Ascending aorta (tissue), 2 donors: Measurements from ENCODE around the gene LRRC10B. TPM values are rescaled to one million over a fixed set of nuclear protein-coding genes. Genes with fewer than 3 reads are reported as not detected.
A peak's percentile ranks its signal among the peaks of the same experiment; 100 is the strongest.

Experiments used
- DNase-seq, 2 donors: peaks; one replicate each; pipeline ENCODE4 v3.0.0-alpha.2; 2019; ENCODE audit warnings: low spot score in 2 of 2
- H3K27ac ChIP-seq, 2 donors: fragments of 200-600 bp; sonication (generic); one replicate each; pipeline ENCODE4 v1.5.1; 2016 to 2017; ENCODE audit warnings: mild to moderate bottlenecking in 1 of 2
- H3K27me3 ChIP-seq: fragments of 200-600 bp; sonication (generic); one replicate; pipeline ENCODE4 v1.5.1; 2017
- H3K36me3 ChIP-seq, 2 donors: fragments of 200-600 bp; sonication (generic); one replicate each; pipeline ENCODE4 v1.5.1; 2016
- H3K4me1 ChIP-seq, 2 donors: fragments of 200-600 bp; sonication (generic); one replicate each; pipeline ENCODE4 v1.5.1; 2016 to 2017; ENCODE audit warnings: mild to moderate bottlenecking in 1 of 2
- H3K4me3 ChIP-seq, 2 donors: fragments of 200-600 bp; sonication (generic); one replicate each; pipeline ENCODE4 v1.5.1; 2016 to 2017; ENCODE audit warnings: mild to moderate bottlenecking in 1 of 2
- H3K9me3 ChIP-seq, 2 donors: fragments of 200-600 bp; sonication (generic); one replicate each; pipeline ENCODE4 v1.5.1; 2016
- intact Hi-C: fragments of 100-400 bp; cut with DNase I; formaldehyde crosslinking; loops from one replicate; pipeline ENCODE4 v1.15.1; 2023
- total RNA-seq: library from RNA; depleted of rRNA; stranded (reverse); fragments of >200 nt; gene quantifications from one replicate; pipeline ENCODE4 v1.1.0, GENCODE V29; 2016
- TF ChIP-seq, protein P1 (sequence below), 3 experiments: fragments of 200-600 bp in 2 of 3; fragments of 450-650 bp in 1 of 3; sonication (generic) in 2 of 3; IDR thresholded peaks; one replicate each; pipeline ENCODE4 v1.5.1; 2016 to 2019; ENCODE audit warnings: antibody characterized with exemption in 3 of 3, mild to moderate bottlenecking in 1 of 3, moderate library complexity in 1 of 3

LRRC10B gene
- total RNA-seq, 1 donor from 2014 or later: 0.85 TPM

GRCh38 chr11:61531044-61531443 is 22.5 kb downstream of the LRRC10B start:
- Histone ChIP-seq H3K4me3 (no peak overlapping the region), H3K27me3 (no peaks in the 10 kb centered on the region), H3K36me3 (no peaks in the 10 kb centered on the region), H3K9me3 (no peaks in the 10 kb centered on the region), H3K4me1 (no peaks in the 10 kb centered on the region), H3K27ac (no peak overlapping the region)
- no peak for DNase-seq
- intact Hi-C loops: no loop called here
- TF ChIP-seq, protein P1, sequence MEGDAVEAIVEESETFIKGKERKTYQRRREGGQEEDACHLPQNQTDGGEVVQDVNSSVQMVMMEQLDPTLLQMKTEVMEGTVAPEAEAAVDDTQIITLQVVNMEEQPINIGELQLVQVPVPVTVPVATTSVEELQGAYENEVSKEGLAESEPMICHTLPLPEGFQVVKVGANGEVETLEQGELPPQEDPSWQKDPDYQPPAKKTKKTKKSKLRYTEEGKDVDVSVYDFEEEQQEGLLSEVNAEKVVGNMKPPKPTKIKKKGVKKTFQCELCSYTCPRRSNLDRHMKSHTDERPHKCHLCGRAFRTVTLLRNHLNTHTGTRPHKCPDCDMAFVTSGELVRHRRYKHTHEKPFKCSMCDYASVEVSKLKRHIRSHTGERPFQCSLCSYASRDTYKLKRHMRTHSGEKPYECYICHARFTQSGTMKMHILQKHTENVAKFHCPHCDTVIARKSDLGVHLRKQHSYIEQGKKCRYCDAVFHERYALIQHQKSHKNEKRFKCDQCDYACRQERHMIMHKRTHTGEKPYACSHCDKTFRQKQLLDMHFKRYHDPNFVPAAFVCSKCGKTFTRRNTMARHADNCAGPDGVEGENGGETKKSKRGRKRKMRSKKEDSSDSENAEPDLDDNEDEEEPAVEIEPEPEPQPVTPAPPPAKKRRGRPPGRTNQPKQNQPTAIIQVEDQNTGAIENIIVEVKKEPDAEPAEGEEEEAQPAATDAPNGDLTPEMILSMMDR (IDR thresholded peaks at IDR 0.05): no peak

DNA sequence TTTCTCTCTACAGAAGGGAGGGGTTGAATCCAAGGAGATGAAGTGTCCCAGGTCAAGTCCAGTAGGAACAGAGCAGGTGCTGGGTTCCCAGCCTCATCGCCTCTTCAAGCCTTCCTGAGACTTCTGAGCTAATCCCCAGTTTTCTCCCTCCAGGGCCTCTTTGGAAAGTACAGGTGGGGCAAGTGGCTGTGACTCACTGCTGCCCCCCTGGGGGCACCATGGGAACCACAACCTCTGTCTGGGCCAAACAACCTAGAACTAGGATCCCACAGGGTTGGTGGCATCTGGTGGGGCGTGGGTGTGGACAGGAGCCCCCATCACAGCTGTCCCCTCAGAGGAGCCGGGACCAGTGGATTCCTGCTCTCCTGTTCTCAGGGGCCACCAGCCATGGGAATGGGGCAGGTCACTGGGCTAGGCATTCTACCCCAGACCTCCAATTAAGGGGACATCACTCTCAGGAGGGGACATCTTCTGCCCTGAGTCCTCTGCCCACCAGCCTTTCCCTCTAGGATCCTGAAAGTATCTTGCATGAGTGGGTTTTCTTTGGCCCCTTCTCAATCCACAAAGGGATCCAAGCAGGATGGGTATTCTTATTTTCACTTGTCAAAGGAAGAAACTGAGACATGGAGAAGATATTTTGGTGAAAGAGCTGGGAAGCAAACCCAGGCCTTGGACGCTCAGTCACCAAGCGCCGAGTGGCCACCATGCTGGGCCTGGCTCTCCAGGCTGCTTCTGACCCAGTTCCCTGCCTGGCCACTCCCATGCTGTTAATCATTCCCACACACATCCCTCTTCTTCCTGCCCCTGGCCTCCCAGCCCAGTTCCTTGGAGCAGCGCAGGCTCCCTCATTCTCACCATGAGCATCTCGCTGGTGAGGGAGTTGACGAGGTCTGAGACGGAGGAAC is 23.8 kb downstream of the LRRC10B start:
- H3K27me3 ChIP-seq: no peaks in the 10 kb centered on the region
- intact Hi-C loops: no loop called here
- TF ChIP-seq, protein P1 (IDR thresholded peaks at IDR 0.05): peak; percentile 31 to 69 (median 68)
- no peak overlapping the region for H3K27ac ChIP-seq
- no peaks in the 10 kb centered on the region for H3K4me1 ChIP-seq
- H3K9me3 ChIP-seq: no peaks in the 10 kb centered on the region
- no peaks in the 10 kb centered on the region for H3K36me3 ChIP-seq
- H3K4me3 ChIP-seq: no peak overlapping the region
- DNase-seq: no peak

- TF ChIP-seq, protein P1 (IDR thresholded peaks at IDR 0.05): no peak
- DNase-seq: no peak
- Histone ChIP-seq H3K4me1 (no peaks in the 10 kb centered on the region), H3K4me3 (no peak overlapping the region), H3K27me3 (no peaks in the 10 kb centered on the region), H3K9me3 (no peaks in the 10 kb centered on the region), H3K27ac (no peak overlapping the region), H3K36me3 (no peaks in the 10 kb centered on the region)
- intact Hi-C loops: no loop called here
These were observed 24.5 kb downstream of the LRRC10B start for GRCh38 chr11:61533039-61533375.

GRCh38 chr11:61533401-61533800 is 24.9 kb downstream of the LRRC10B start:
- intact Hi-C loops: no loop called here
- TF ChIP-seq, protein P1 (IDR thresholded peaks at IDR 0.05): no peak
- H3K9me3 ChIP-seq: no peaks in the 10 kb centered on the region
- H3K4me3 ChIP-seq: no peak overlapping the region
- H3K36me3 ChIP-seq: no peaks in the 10 kb centered on the region
- no peak for DNase-seq
- no peaks in the 10 kb centered on the region for H3K27me3 ChIP-seq
- H3K4me1 ChIP-seq: no peaks in the 10 kb centered on the region
- H3K27ac ChIP-seq: no peak overlapping the region

DNA sequence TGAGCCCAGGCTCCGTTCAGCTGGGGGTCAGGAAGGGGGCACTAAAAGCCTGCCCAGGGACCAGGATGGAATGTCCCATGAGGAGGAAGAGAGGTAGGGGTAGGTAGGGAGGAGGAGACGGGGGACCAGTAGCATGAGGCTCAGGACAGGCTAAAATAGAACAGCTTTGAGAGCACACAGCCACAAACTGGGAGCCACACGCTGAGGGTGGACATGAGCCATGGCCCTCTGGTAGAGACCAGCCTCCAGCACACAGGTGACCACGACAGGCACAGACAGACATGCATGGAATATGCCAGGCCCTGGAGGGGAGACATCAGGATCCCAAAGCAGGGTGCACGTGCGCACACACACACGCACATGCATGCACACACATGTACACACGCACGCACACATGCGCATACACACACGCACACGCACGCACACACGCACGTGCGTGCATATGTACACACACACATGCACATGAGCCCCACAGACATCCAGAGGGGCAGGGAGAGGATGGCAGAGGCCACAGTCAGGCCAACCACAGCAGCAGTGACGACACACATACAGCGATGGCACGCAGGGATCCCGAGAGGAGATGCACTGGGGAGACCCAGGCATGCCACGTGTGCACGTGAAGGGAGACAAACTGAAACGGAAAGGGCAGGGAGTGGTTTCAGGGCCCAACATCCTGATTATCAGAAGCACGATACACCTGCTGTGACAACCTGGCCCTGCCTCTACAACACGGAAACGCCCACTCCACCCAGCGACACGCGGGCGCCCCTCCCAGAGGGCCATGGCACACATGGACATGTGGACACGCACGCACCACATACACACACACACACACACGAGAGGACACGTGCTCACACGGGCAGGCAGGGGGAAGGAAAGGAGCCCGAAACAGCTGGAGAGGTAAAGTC is 25.7 kb downstream of the LRRC10B start:
- TF ChIP-seq, protein P1 (IDR thresholded peaks at IDR 0.05): no peak
- Histone ChIP-seq H3K27ac (no peak overlapping the region), H3K4me1 (no peaks in the 10 kb centered on the region), H3K27me3 (no peaks in the 10 kb centered on the region), H3K4me3 (no peak overlapping the region), H3K9me3 (no peaks in the 10 kb centered on the region), H3K36me3 (no peaks in the 10 kb centered on the region)
- intact Hi-C loops: no loop called here
- DNase-seq: no peak
